H9 (cell line): Measurements from ENCODE around the gene OTP. TPM values are rescaled to one million over a fixed set of nuclear protein-coding genes. Genes with fewer than 3 reads are reported as not detected.
A peak's percentile ranks its signal among the peaks of the same experiment; 100 is the strongest.

Source experiments
- DNase-seq: peaks from one replicate; pipeline ENCODE4 v3.0.0-alpha.2; 2017
- H2AFZ ChIP-seq: one replicate; pipeline ENCODE4 v1.6.1; 2013; ENCODE audit warnings: mild to moderate bottlenecking, low read length, control low read depth, moderate library complexity
- H2AK5ac ChIP-seq: 2 replicates; pipeline ENCODE4 v1.6.1; 2013; ENCODE audit warnings: low read length, control low read depth, mixed read lengths; ENCODE audit not compliant: insufficient read length
- H2BK120ac ChIP-seq: one replicate; pipeline ENCODE4 v1.6.1; 2013; ENCODE audit warnings: low read depth, mild to moderate bottlenecking, low read length, control low read depth, inconsistent platforms; ENCODE audit not compliant: poor library complexity, severe bottlenecking
- H2BK12ac ChIP-seq: 2 replicates; pipeline ENCODE4 v1.6.1; 2013; ENCODE audit warnings: low read length, control low read depth, mixed read lengths, low read depth; ENCODE audit not compliant: insufficient read length
- H2BK15ac ChIP-seq: 2 replicates; pipeline ENCODE4 v1.6.1; 2013; ENCODE audit warnings: low read depth, low read length, control low read depth
- H2BK20ac ChIP-seq: one replicate; pipeline ENCODE4 v1.6.1; 2013; ENCODE audit warnings: low read depth, mild to moderate bottlenecking, low read length, control low read depth, inconsistent platforms; ENCODE audit not compliant: poor library complexity, severe bottlenecking
- H2BK5ac ChIP-seq: 2 replicates; pipeline ENCODE4 v1.6.1; 2013; ENCODE audit warnings: low read length, control low read depth, mixed read lengths; ENCODE audit not compliant: insufficient read length
- H3K14ac ChIP-seq: 2 replicates; pipeline ENCODE4 v1.6.1; 2013; ENCODE audit warnings: low read length, control low read depth; ENCODE audit not compliant: insufficient read depth
- H3K18ac ChIP-seq: 2 replicates; pipeline ENCODE4 v1.6.1; 2013; ENCODE audit warnings: low read depth, mild to moderate bottlenecking, mixed read lengths, low read length, control low read depth; ENCODE audit not compliant: insufficient read length
- H3K23ac ChIP-seq: 2 replicates; pipeline ENCODE4 v1.6.1; 2013; ENCODE audit warnings: low read length, control low read depth, mixed read lengths, low read depth; ENCODE audit not compliant: insufficient read length
- H3K23me2 ChIP-seq: 2 replicates; pipeline ENCODE4 v1.6.1; 2013; ENCODE audit warnings: low read depth, mild to moderate bottlenecking, mixed read lengths, low read length, control low read depth; ENCODE audit not compliant: insufficient read length, poor library complexity, severe bottlenecking
- H3K27ac ChIP-seq: 2 replicates; pipeline ENCODE4 v1.5.1; 2013; ENCODE audit warnings: low read length, control low read depth, mixed read lengths, low read depth; ENCODE audit not compliant: insufficient read length
- H3K27me3 ChIP-seq: 2 replicates; pipeline ENCODE4 v1.6.1; 2013; ENCODE audit warnings: low read length, control low read depth, inconsistent platforms; ENCODE audit not compliant: insufficient read depth
- H3K4ac ChIP-seq: 2 replicates; pipeline ENCODE4 v1.6.1; 2013; ENCODE audit warnings: low read depth, mild to moderate bottlenecking, control low read depth, inconsistent platforms, low read length, moderate library complexity
- H3K4me1 ChIP-seq: 2 replicates; pipeline ENCODE4 v1.6.1; 2013; ENCODE audit warnings: low read length, control low read depth, inconsistent platforms; ENCODE audit not compliant: insufficient read depth
- H3K4me2 ChIP-seq: 2 replicates; pipeline ENCODE4 v1.6.1; 2013; ENCODE audit warnings: low read length, control low read depth, mixed read lengths; ENCODE audit not compliant: insufficient read length, insufficient read depth
- H3K56ac ChIP-seq: 2 replicates; pipeline ENCODE4 v1.6.1; 2013; ENCODE audit warnings: low read depth, mild to moderate bottlenecking, mixed read lengths, low read length, control low read depth; ENCODE audit not compliant: insufficient read length
- H3K79me1 ChIP-seq: 2 replicates; pipeline ENCODE4 v1.6.1; 2013; ENCODE audit warnings: low read depth, mild to moderate bottlenecking, moderate library complexity, low read length, control low read depth, inconsistent platforms; ENCODE audit not compliant: insufficient read depth, poor library complexity, severe bottlenecking
- H3K79me2 ChIP-seq: 2 replicates; pipeline ENCODE4 v1.6.1; 2013; ENCODE audit warnings: low read length, control low read depth, inconsistent platforms; ENCODE audit not compliant: insufficient read depth
- H3K9ac ChIP-seq: 2 replicates; pipeline ENCODE4 v1.6.1; 2013; ENCODE audit warnings: low read length, control low read depth, mixed read lengths; ENCODE audit not compliant: insufficient read length; ENCODE audit errors: extremely low read depth
- H3K9me3 ChIP-seq: one replicate; pipeline ENCODE4 v1.6.1; 2013; ENCODE audit warnings: low read depth, low read length, inconsistent platforms; ENCODE audit not compliant: control insufficient read depth
- H3T11ph ChIP-seq: one replicate; pipeline ENCODE4 v1.6.1; 2013; ENCODE audit warnings: mild to moderate bottlenecking, low read length, control low read depth, inconsistent platforms
- H4K20me1 ChIP-seq: one replicate; pipeline ENCODE4 v1.6.1; 2013; ENCODE audit not compliant: control insufficient read depth, insufficient read length, insufficient read depth
- H4K5ac ChIP-seq: 2 replicates; pipeline ENCODE4 v1.6.1; 2013; ENCODE audit warnings: low read depth, mild to moderate bottlenecking, mixed read lengths, low read length, control low read depth; ENCODE audit not compliant: insufficient read length
- H4K8ac ChIP-seq: replicated peaks from 2 replicates; pipeline ENCODE4 v1.6.1; 2013; ENCODE audit warnings: low read length, control low read depth, mixed read lengths, low read depth; ENCODE audit not compliant: insufficient read length
- H4K91ac ChIP-seq: 2 replicates; pipeline ENCODE4 v1.6.1; 2013; ENCODE audit warnings: low read depth, mild to moderate bottlenecking, moderate library complexity, mixed read lengths, low read length, control low read depth; ENCODE audit not compliant: insufficient read length
- H3K27ac Mint-ChIP-seq, 3 experiments: 2 replicates in 2 of 3; 3 replicates in 1 of 3; pipeline ENCODE4 v1.8.0; 2020 to 2021; ENCODE audit warnings: mixed read lengths in 3 of 3, mild to moderate bottlenecking in 1 of 3, moderate library complexity in 1 of 3
- H3K27me3 Mint-ChIP-seq: 2 replicates; pipeline ENCODE4 v1.8.0; 2021; ENCODE audit warnings: low read depth, mild to moderate bottlenecking, moderate library complexity, mixed read lengths
- H3K36me3 Mint-ChIP-seq, 3 experiments: 2 replicates in 2 of 3; 3 replicates in 1 of 3; pipeline ENCODE4 v1.8.0; 2020 to 2021; ENCODE audit warnings: low read depth in 3 of 3, mixed read lengths in 3 of 3; ENCODE audit not compliant: insufficient read depth in 1 of 3
- H3K4me1 Mint-ChIP-seq, 2 experiments: 2 replicates each; pipeline ENCODE4 v1.8.0; 2020; ENCODE audit warnings: mixed read lengths in 2 of 2
- H3K4me3 Mint-ChIP-seq, 2 experiments: 2 replicates in 1 of 2; 3 replicates in 1 of 2; pipeline ENCODE4 v1.8.0; 2020 to 2021; ENCODE audit warnings: mild to moderate bottlenecking in 2 of 2, mixed read lengths in 2 of 2, moderate library complexity in 1 of 2
- H3K9me3 Mint-ChIP-seq, 2 experiments: 2 replicates in 1 of 2; 3 replicates in 1 of 2; pipeline ENCODE4 v1.8.0; 2020; ENCODE audit warnings: mild to moderate bottlenecking in 2 of 2, mixed read lengths in 2 of 2, moderate library complexity in 1 of 2
- CTCF ChIP-seq: fragments of 200-600 bp; sonication (generic); conservative IDR thresholded peaks from 3 replicates; pipeline ENCODE4 v1.8.0; 2021; ENCODE audit warnings: antibody characterized with exemption, mild to moderate bottlenecking
- WGBS: extraction: QIAGEN DNeasy Blood & Tissue Kit; methylation state at CpG from one replicate; pipeline ENCODE4 v1.1.7; 2013; ENCODE audit warnings: missing lambda C conversion rate, low lambda C conversion rate, mixed read lengths; ENCODE audit not compliant: insufficient read length; ENCODE audit errors: extremely low coverage; 5-methylcytosine and 5-hydroxymethylcytosine counted together
- total RNA-seq: library from RNA; stranded (reverse); gene quantifications from 2 replicates; pipeline ENCODE4 v1.2.1, GENCODE V29; 2021

OTP gene
- total RNA-seq, 1 experiment from 2014 or later: not detected

GRCh38 chr5:77632526-77633206 lies 5.8 kb downstream of the OTP start:
- H3K79me2 ChIP-seq: no peaks in the 10 kb centered on the region
- H3T11ph ChIP-seq: no peak overlapping the region
- no peak overlapping the region for H3K18ac ChIP-seq
- no peak for TF ChIP-seq CTCF
- no peak overlapping the region for H3K23ac ChIP-seq
- WGBS: no CpG with 5 or more reads among the region's 33 CpGs
- H3K14ac ChIP-seq: no peak overlapping the region
- no peak overlapping the region for H3K56ac ChIP-seq
- H2BK20ac ChIP-seq: no peak overlapping the region
- peak; percentile 64 for DNase-seq
- Mint-ChIP-seq H3K27me3 (peaks cover 100% of the 10 kb centered on the region), H3K27ac (no peak overlapping the region; a peak in 2 of 7 replicates), H3K4me3 (peak overlapping the region in 1 of 2 experiments; percentile 50; a peak in 2 of 5 replicates), H3K4me1 (peaks cover 19 to 48% of the 10 kb centered on the region in 2 experiments), H3K36me3 (no peaks in the 10 kb centered on the region; a peak in 2 of 7 replicates), H3K9me3 (peaks cover 0 to 24% of the 10 kb centered on the region in 2 experiments; a peak in 3 of 5 replicates)
- no peaks in the 10 kb centered on the region for H4K20me1 ChIP-seq
- H3K23me2 ChIP-seq: peaks cover 7% of the 10 kb centered on the region
- H2BK15ac ChIP-seq: no peak overlapping the region
- no peak overlapping the region for H2AFZ ChIP-seq
- H4K5ac ChIP-seq: no peak overlapping the region
- no peak overlapping the region for H3K4ac ChIP-seq
- no peak overlapping the region for H2BK120ac ChIP-seq
- H2BK12ac ChIP-seq: no peak overlapping the region
- H3K4me1 ChIP-seq: no peaks in the 10 kb centered on the region; the same call in 1 of the 2 replicates
- no peak overlapping the region for H2AK5ac ChIP-seq
- peak overlapping the region; percentile 52 for H3K4me2 ChIP-seq
- no peak overlapping the region for H4K8ac ChIP-seq
- H3K9ac ChIP-seq: no peak overlapping the region
- no peaks in the 10 kb centered on the region for H3K79me1 ChIP-seq
- no peaks in the 10 kb centered on the region for H3K9me3 ChIP-seq
- H2BK5ac ChIP-seq: no peak overlapping the region
- H3K27ac ChIP-seq: no peak overlapping the region
- H4K91ac ChIP-seq: no peak overlapping the region
- peaks cover 82% of the 10 kb centered on the region for H3K27me3 ChIP-seq
